Upper lobe of left lung (tissue), 6 donors: ENCODE results near the gene GNAS. TPM values are rescaled to one million over a fixed set of nuclear protein-coding genes. Genes with fewer than 3 reads are reported as not detected.

ENCODE experiments used
- ATAC-seq, 2 donors: fragments of 200-7000 bp; cut with Tn5 transposase; one replicate each; pipeline ENCODE4 v1.9.1; 2022; ENCODE audit warnings: mild to moderate bottlenecking in 2 of 2, moderate library complexity in 2 of 2; ENCODE audit not compliant: low FRiP score in 2 of 2
- DNase-seq, 2 donors: peaks; one replicate each; pipeline ENCODE4 v3.0.0-alpha.2; 2019 to 2020
- H3K27ac ChIP-seq, 4 donors: fragments of 200-600 bp; sonication (generic); one replicate each; pipeline ENCODE4 v1.5.1; 2016 to 2019
- H3K27me3 ChIP-seq, 4 donors: fragments of 200-600 bp; sonication (generic); one replicate each; pipeline ENCODE4 v1.5.1; 2017 to 2019
- H3K36me3 ChIP-seq, 4 donors: fragments of 200-600 bp; sonication (generic); one replicate each; pipeline ENCODE4 v1.5.1; 2016 to 2019
- H3K4me1 ChIP-seq, 4 donors: fragments of 200-600 bp; sonication (generic); one replicate each; pipeline ENCODE4 v1.5.1; 2018 to 2019
- H3K4me3 ChIP-seq, 4 donors: fragments of 200-600 bp; sonication (generic); one replicate each; pipeline ENCODE4 v1.5.1; 2017 to 2019; ENCODE audit warnings: mild to moderate bottlenecking in 2 of 4, moderate library complexity in 1 of 4
- H3K9me3 ChIP-seq, 4 donors: fragments of 200-600 bp; sonication (generic); one replicate each; pipeline ENCODE4 v1.5.1; 2018 to 2019
- EP300 ChIP-seq, 4 donors: sonication (generic); formaldehyde crosslinking; IDR thresholded peaks; one replicate each; pipeline ENCODE4 v1.5.1; 2017; ENCODE audit warnings: antibody characterized with exemption in 4 of 4, control low read depth in 2 of 4
- POLR2A ChIP-seq, 4 donors: fragments of 450-650 bp; IDR thresholded peaks; one replicate each; pipeline ENCODE4 v1.5.1; 2016 to 2017; ENCODE audit warnings: antibody characterized with exemption in 4 of 4, mild to moderate bottlenecking in 2 of 4
- POLR2AphosphoS5 ChIP-seq, 2 donors: sonication (generic); formaldehyde crosslinking; IDR thresholded peaks; one replicate each; pipeline ENCODE4 v1.5.1; 2017; ENCODE audit warnings: antibody characterized with exemption in 2 of 2
- WGBS, 2 donors: methylation state at CpG; one replicate each; pipeline ENCODE4 v1.1.5; 2017 to 2018; 5-methylcytosine and 5-hydroxymethylcytosine counted together
- total RNA-seq, 6 donors: library from RNA; depleted of rRNA in 4 of 6; stranded (reverse); fragments of >200 nt in 4 of 6; gene quantifications; one replicate each; pipeline versions ENCODE4 v1.1.0 to v1.2.1, GENCODE V29; 2016 to 2021
- TF ChIP-seq, protein P1 (sequence below), 6 experiments: fragments of 450-650 bp in 4 of 6; fragments of 200-600 bp in 2 of 6; sonication (generic) in 2 of 6; IDR thresholded peaks; one replicate each; pipeline ENCODE4 v1.5.1; 2016 to 2019; ENCODE audit warnings: antibody characterized with exemption in 6 of 6
- donor health status: DM: no; HTN: no; CAD: no; lungs with moderate emphysema.
- donor health status: DM: no; HTN: yes; CAD: no; lungs with severe emphysema.

Gene GNAS
- total RNA-seq, 6 donors from 2014 or later: 520 to 910 (median 811) TPM

DNA sequence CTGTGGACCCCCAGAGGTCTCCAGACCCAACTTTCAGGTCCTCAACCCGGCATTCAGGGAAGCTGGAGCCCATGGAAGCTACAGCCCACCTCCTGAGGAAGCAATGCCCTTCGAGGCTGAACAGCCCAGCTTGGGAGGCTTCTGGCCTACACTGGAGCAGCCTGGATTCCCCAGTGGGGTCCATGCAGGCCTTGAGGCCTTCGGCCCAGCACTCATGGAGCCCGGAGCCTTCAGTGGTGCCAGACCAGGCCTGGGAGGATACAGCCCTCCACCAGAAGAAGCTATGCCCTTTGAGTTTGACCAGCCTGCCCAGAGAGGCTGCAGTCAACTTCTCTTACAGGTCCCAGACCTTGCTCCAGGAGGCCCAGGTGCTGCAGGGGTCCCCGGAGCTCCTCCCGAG lies 950 bp downstream of the GNAS start:
- no peak for ATAC-seq
- DNase-seq: peak in 1 of 2 donors; percentile 58
- Histone ChIP-seq H3K4me3 (no peak overlapping the region), H3K36me3 (no peaks in the 10 kb centered on the region), H3K4me1 (peaks cover 11 to 35% (median 20%) of the 10 kb centered on the region in 4 donors), H3K27me3 (peaks cover 0 to 44% (median 16%) of the 10 kb centered on the region in 4 donors), H3K9me3 (no peaks in the 10 kb centered on the region), H3K27ac (no peak overlapping the region)
- TF ChIP-seq POLR2AphosphoS5 (IDR thresholded peaks at IDR 0.05) (no peak), EP300 (IDR thresholded peaks at IDR 0.05) (no peak), POLR2A (IDR thresholded peaks at IDR 0.05) (no peak)
- TF ChIP-seq, protein P1, sequence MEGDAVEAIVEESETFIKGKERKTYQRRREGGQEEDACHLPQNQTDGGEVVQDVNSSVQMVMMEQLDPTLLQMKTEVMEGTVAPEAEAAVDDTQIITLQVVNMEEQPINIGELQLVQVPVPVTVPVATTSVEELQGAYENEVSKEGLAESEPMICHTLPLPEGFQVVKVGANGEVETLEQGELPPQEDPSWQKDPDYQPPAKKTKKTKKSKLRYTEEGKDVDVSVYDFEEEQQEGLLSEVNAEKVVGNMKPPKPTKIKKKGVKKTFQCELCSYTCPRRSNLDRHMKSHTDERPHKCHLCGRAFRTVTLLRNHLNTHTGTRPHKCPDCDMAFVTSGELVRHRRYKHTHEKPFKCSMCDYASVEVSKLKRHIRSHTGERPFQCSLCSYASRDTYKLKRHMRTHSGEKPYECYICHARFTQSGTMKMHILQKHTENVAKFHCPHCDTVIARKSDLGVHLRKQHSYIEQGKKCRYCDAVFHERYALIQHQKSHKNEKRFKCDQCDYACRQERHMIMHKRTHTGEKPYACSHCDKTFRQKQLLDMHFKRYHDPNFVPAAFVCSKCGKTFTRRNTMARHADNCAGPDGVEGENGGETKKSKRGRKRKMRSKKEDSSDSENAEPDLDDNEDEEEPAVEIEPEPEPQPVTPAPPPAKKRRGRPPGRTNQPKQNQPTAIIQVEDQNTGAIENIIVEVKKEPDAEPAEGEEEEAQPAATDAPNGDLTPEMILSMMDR (IDR thresholded peaks at IDR 0.05): no peak
- WGBS, 2 donors: 82% methylated on average over 6 of the region's 6 CpGs; no CpG with 5 or more reads in 1 of the 2 donors

DNA sequence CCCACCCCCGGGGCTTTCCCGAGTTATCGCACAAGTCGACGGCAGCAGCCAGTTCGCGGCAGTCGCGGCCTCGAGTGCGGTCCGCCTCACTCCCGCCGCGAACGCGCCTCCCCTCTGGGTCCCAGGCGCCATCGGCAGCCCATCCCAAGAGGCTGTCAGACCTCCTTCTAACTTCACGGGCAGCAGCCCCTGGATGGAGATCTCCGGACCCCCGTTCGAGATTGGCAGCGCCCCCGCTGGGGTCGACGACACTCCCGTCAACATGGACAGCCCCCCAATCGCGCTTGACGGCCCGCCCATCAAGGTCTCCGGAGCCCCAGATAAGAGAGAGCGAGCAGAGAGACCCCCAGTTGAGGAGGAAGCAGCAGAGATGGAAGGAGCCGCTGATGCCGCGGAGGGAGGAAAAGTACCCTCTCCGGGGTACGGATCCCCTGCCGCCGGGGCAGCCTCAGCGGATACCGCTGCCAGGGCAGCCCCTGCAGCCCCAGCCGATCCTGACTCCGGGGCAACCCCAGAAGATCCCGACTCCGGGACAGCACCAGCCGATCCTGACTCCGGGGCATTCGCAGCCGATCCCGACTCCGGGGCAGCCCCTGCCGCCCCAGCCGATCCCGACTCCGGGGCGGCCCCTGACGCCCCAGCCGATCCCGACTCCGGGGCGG lies 1.6 kb downstream of the GNAS start:
- Histone ChIP-seq H3K4me3 (peak overlapping the region in 2 of 4 donors; percentile 7 to 21), H3K27me3 (peaks cover 0 to 44% (median 16%) of the 10 kb centered on the region in 4 donors), H3K27ac (no peak overlapping the region), H3K36me3 (no peaks in the 10 kb centered on the region), H3K9me3 (no peaks in the 10 kb centered on the region), H3K4me1 (peaks cover 11 to 35% (median 20%) of the 10 kb centered on the region in 4 donors)
- ATAC-seq (no peak), DNase-seq (peak in 1 of 2 donors; percentile 78)
- no peak for TF ChIP-seq POLR2A (IDR thresholded peaks at IDR 0.05)
- WGBS, 2 donors: 54 to 73% methylated on average over 38 to 47 of the region's 63 CpGs

DNA sequence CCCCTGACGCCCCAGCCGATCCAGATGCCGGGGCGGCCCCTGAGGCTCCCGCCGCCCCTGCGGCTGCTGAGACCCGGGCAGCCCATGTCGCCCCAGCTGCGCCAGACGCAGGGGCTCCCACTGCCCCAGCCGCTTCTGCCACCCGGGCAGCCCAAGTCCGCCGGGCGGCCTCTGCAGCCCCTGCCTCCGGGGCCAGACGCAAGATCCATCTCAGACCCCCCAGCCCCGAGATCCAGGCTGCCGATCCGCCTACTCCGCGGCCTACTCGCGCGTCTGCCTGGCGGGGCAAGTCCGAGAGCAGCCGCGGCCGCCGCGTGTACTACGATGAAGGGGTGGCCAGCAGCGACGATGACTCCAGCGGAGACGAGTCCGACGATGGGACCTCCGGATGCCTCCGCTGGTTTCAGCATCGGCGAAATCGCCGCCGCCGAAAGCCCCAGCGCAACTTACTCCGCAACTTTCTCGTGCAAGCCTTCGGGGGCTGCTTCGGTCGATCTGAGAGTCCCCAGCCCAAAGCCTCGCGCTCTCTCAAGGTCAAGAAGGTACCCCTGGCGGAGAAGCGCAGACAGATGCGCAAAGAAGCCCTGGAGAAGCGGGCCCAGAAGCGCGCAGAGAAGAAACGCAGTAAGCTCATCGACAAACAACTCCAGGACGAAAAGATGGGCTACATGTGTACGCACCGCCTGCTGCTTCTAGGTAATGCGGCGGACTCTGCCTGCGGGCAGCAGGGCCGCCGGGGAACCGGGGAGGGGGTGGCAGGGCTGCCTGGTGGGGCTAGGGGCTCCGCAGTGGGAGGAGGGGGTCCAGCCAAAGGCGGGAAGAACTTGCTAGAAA lies 2.3 kb downstream of the GNAS start:
- H3K4me1 ChIP-seq: peaks cover 11 to 35% (median 20%) of the 10 kb centered on the region in 4 donors
- no peak overlapping the region for H3K27ac ChIP-seq
- H3K36me3 ChIP-seq: no peaks in the 10 kb centered on the region
- no peak for ATAC-seq
- TF ChIP-seq, protein P1 (IDR thresholded peaks at IDR 0.05): no peak
- TF ChIP-seq POLR2AphosphoS5 (IDR thresholded peaks at IDR 0.05) (no peak), POLR2A (IDR thresholded peaks at IDR 0.05) (no peak), EP300 (IDR thresholded peaks at IDR 0.05) (no peak)
- peak in 1 of 2 donors; percentile 84 for DNase-seq
- H3K9me3 ChIP-seq: no peaks in the 10 kb centered on the region
- WGBS, 2 donors: 58 to 70% methylated on average over 51 to 63 of the region's 75 CpGs
- peak overlapping the region in 2 of 4 donors; percentile 7 to 21 for H3K4me3 ChIP-seq
- peaks cover 0 to 44% (median 16%) of the 10 kb centered on the region in 4 donors for H3K27me3 ChIP-seq

DNA sequence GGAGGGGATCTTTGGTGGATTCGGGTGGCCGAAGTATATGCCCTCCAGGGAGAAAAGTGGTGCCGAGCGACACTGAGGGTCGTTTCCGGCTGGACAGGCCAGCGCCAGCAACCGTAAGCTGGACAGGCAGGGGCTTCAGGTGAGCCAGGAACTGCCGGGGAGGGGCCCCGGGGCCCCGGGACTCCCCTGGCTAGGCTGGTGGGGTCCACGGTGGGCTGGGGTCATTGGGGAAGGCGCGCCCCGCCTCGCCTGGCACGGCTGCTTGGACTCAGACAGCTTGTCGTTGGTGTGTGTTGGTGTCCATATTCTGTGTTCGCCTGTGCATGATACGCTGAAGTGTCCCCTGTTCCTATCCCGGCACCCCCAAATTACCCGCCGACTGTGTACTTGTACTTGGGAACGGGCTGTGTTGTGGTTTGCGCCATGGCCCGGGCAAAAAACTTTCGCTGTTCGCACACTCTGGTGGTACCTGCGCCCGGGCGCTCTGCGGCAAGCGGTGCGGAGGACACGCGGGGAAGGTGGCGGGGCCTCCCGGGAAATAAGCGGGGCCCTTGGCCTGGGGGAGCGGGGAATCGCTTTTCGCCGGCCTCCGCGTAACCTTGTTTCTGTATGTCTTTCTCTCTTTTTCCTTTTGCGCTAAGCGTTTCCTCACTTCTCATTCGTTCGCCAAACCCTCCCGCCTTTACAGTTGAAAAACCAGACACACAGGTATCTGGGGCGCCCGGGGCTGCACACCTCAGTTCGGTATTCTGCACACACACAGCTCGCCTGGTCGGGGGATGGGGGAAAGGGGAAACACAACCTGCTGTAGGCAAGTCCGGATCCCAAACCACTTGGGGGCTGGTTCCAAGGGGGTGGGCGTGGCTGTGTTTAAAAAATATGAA lies 3.2 kb downstream of the GNAS start:
- no peaks in the 10 kb centered on the region for H3K9me3 ChIP-seq
- no peaks in the 10 kb centered on the region for H3K36me3 ChIP-seq
- no peak for TF ChIP-seq POLR2A (IDR thresholded peaks at IDR 0.05)
- TF ChIP-seq, protein P1 (IDR thresholded peaks at IDR 0.05): no peak
- TF ChIP-seq POLR2AphosphoS5 (IDR thresholded peaks at IDR 0.05): no peak
- no peak for TF ChIP-seq EP300 (IDR thresholded peaks at IDR 0.05)
- no peak overlapping the region for H3K27ac ChIP-seq
- peaks cover 0 to 40% (median 16%) of the 10 kb centered on the region in 4 donors for H3K27me3 ChIP-seq
- WGBS, 2 donors: 52 to 65% methylated on average over 51 to 56 of the region's 57 CpGs
- peak in 1 of 2 donors; percentile 80 for DNase-seq
- ATAC-seq: no peak
- peaks cover 11 to 35% (median 18%) of the 10 kb centered on the region in 4 donors for H3K4me1 ChIP-seq
- no peak overlapping the region for H3K4me3 ChIP-seq
